Measurements from ENCODE around the gene RUNX1. TPM values are rescaled to one million over a fixed set of nuclear protein-coding genes. Genes with fewer than 3 reads are reported as not detected.

The RUNX1 gene
- polyA plus RNA-seq, 1 of the 3 experiments (the other 2 are of a cell fraction): 17.1 TPM

- CTCF ChIA-PET: interaction anchor here (0.7 to 1.7 kb wide), 3 partner anchors 10 to 67 kb away, joined by 3 to 7 read pairs (median 4); no protein-coding TSS in a partner anchor
- TF ChIP-seq YY1 (IDR thresholded peaks at IDR 0.05; ENCODE audit: low read depth): no peak
- TF ChIP-seq FOXM1 (IDR thresholded peaks at IDR 0.05; ENCODE audit: low read depth): no peak
- no peak for TF ChIP-seq PBX3 (IDR thresholded peaks at IDR 0.05)
- TF ChIP-seq NFIC (IDR thresholded peaks at IDR 0.05; ENCODE audit: borderline replicate concordance): no peak
- TF ChIP-seq EZH2phosphoT487 (IDR thresholded peaks at IDR 0.05; ENCODE audit: borderline replicate concordance, low read depth): no peak
- TF ChIP-seq GATA2 (CRISPR knock-in tag; IDR thresholded peaks at IDR 0.05): no peak
- TF ChIP-seq NRF1 (IDR thresholded peaks at IDR 0.05; ENCODE audit: low read depth, low read length): no peak
- no peak for TF ChIP-seq RCOR1 (IDR thresholded peaks at IDR 0.05; ENCODE audit: low read length)
- TF ChIP-seq CHD2 (IDR thresholded peaks at IDR 0.05; ENCODE audit: low read length, partially characterized antibody): no peak
- TF ChIP-seq EP300 (IDR thresholded peaks at IDR 0.05; ENCODE audit: borderline replicate concordance in 1 of 2, low read depth in 1 of 2, low read length in 1 of 2): no peak
- no peak for TF ChIP-seq RAD21 (IDR thresholded peaks at IDR 0.05; ENCODE audit: low read length)
- no peak for TF ChIP-seq MXI1 (IDR thresholded peaks at IDR 0.05; ENCODE audit: low read depth, low read length)
- TF ChIP-seq GABPA (IDR thresholded peaks at IDR 0.05; ENCODE audit: low read depth): no peak
- no peak for TF ChIP-seq REST (IDR thresholded peaks at IDR 0.05; ENCODE audit: low read depth, low read length)
- no peak for TF ChIP-seq FOXJ3 (CRISPR knock-in tag; IDR thresholded peaks at IDR 0.05)
- TF ChIP-seq MAX (IDR thresholded peaks at IDR 0.05; ENCODE audit: low read depth): no peak
- H3K27me3 ChIP-seq (ENCODE audit: insufficient read depth): no peaks in the 10 kb centered on the region
- H3K9ac ChIP-seq: no peak overlapping the region
- no peak overlapping the region for H2AFZ ChIP-seq (ENCODE audit: low read depth)
- H3K36me3 ChIP-seq (replicated peaks in 1 of 2; ENCODE audit: control insufficient read depth in 1 of 2, insufficient read depth in 2 of 2, low read length in 1 of 2): peaks cover 50 to 61% of the 10 kb centered on the region in 2 experiments
- no peak for DNase-seq
- H3K79me2 ChIP-seq (ENCODE audit: insufficient read depth): peaks cover 65% of the 10 kb centered on the region; the same call in 1 of the 2 replicates
- H3K4me2 ChIP-seq: no peak overlapping the region
- H3K27ac ChIP-seq (ENCODE audit: low read depth in 2 of 2, low read length in 1 of 2): peak overlapping the region in 1 of 2 experiments; percentile 90; a peak in 2 of 4 replicates
- H3F3A ChIP-seq (replicated peaks; ENCODE audit: insufficient read depth): no peaks in the 10 kb centered on the region
- peaks cover 0 to 47% of the 10 kb centered on the region in 2 experiments; a peak in 2 of 4 replicates for H3K4me1 ChIP-seq (ENCODE audit: control insufficient read depth in 1 of 2, insufficient read depth in 2 of 2, low read depth in 1 of 2, low read length in 1 of 2)
- H3K4me3 ChIP-seq (ENCODE audit: low read depth in 2 of 2, low read length in 1 of 2): no peak overlapping the region
- no peaks in the 10 kb centered on the region for H3K9me3 ChIP-seq
- POLR2A ChIA-PET: no interaction called here
- no peaks in the 10 kb centered on the region for H3K9me2 ChIP-seq
- WGBS (ENCODE audit: low lambda C conversion rate): 91% methylated on average over 4 of the region's 6 CpGs
- H4K20me1 ChIP-seq (ENCODE audit: insufficient read depth): 0 out of 2 replicates have a peak, but pooled peaks cover 6% of the 10 kb centered on the region
Measured at GRCh38 chr21:34822942-34823341, 226.2 kb downstream of the RUNX1 start.
